WTC11 (cell line): ENCODE results near the gene EXOC4. TPM values are rescaled to one million over a fixed set of nuclear protein-coding genes. Genes with fewer than 3 reads are reported as not detected.

Experiments
- ATAC-seq: fragments of 200-7000 bp; cut with Tn5 transposase; 2 replicates; pipeline ENCODE4 v1.10.0; 2021; ENCODE audit warnings: mild to moderate bottlenecking, moderate library complexity
- CTCF ChIA-PET: fragments of 300-600 bp; sonication (Branson Sonifier 250); formaldehyde crosslinking; loops from one replicate; lab custom pipeline; 2021; ENCODE audit warnings: antibody characterized with exemption; lab: Charles Lee
- POLR2A ChIA-PET: fragments of 350-600 bp; sonication (Branson Sonifier 250); formaldehyde crosslinking; loops from one replicate; lab custom pipeline; 2021; ENCODE audit warnings: antibody characterized with exemption; lab: Charles Lee
- DNase-seq: peaks from one replicate; pipeline ENCODE4 v3.0.0; 2021; ENCODE audit warnings: low spot score
- H3K27ac Mint-ChIP-seq: 2 replicates; pipeline ENCODE4 v1.8.0; 2021; ENCODE audit warnings: mixed read lengths
- H3K27me3 Mint-ChIP-seq: 2 replicates; pipeline ENCODE4 v1.8.0; 2021; ENCODE audit warnings: low read depth, mild to moderate bottlenecking, moderate library complexity, mixed read lengths
- H3K36me3 Mint-ChIP-seq: 2 replicates; pipeline ENCODE4 v1.8.0; 2021; ENCODE audit warnings: mixed read lengths
- H3K4me1 Mint-ChIP-seq: 2 replicates; pipeline ENCODE4 v1.8.0; 2022; ENCODE audit warnings: mixed read lengths
- H3K4me3 Mint-ChIP-seq: 2 replicates; pipeline ENCODE4 v1.8.0; 2021; ENCODE audit warnings: mild to moderate bottlenecking, moderate library complexity, mixed read lengths
- H3K9me3 Mint-ChIP-seq: 2 replicates; pipeline ENCODE4 v1.8.0; 2021; ENCODE audit warnings: mixed read lengths
- ATF6 ChIP-seq: sonication (generic); formaldehyde crosslinking; IDR thresholded peaks from 2 replicates; pipeline ENCODE4 v1.8.1; 2023; ENCODE audit warnings: mild to moderate bottlenecking, missing genetic modification reagents
- CREM ChIP-seq: sonication (generic); formaldehyde crosslinking; IDR thresholded peaks from 2 replicates; pipeline ENCODE4 v1.8.1; 2022; ENCODE audit warnings: mild to moderate bottlenecking, missing genetic modification reagents, moderate library complexity
- CTCF ChIP-seq: fragments of 200-600 bp; IDR thresholded peaks from 2 replicates; pipeline ENCODE4 v1.8.0; 2022; ENCODE audit warnings: antibody characterized with exemption
- E2F1 ChIP-seq: sonication (generic); formaldehyde crosslinking; IDR thresholded peaks from 2 replicates; pipeline ENCODE4 v1.8.0; 2022; ENCODE audit warnings: mild to moderate bottlenecking, missing genetic modification reagents
- EMX1 ChIP-seq: fragments of 250-450 bp; sonication (Bioruptor Pico); IDR thresholded peaks from 2 replicates; pipeline ENCODE4 v1.8.0; 2021; ENCODE audit warnings: mild to moderate bottlenecking
- FOXP1 ChIP-seq: sonication (generic); formaldehyde crosslinking; IDR thresholded peaks from 2 replicates; pipeline ENCODE4 v1.8.0; 2022; ENCODE audit warnings: missing genetic modification reagents, mild to moderate bottlenecking, moderate library complexity, borderline replicate concordance
- IRF2 ChIP-seq: sonication (generic); formaldehyde crosslinking; IDR thresholded peaks from 2 replicates; pipeline ENCODE4 v1.8.0; 2022; ENCODE audit warnings: low read depth, missing genetic modification reagents, borderline replicate concordance
- JUN ChIP-seq: sonication (generic); formaldehyde crosslinking; IDR thresholded peaks from 2 replicates; pipeline ENCODE4 v1.8.0; 2023; ENCODE audit warnings: mild to moderate bottlenecking, missing genetic modification reagents
- MYBL2 ChIP-seq: sonication (generic); formaldehyde crosslinking; IDR thresholded peaks from 2 replicates; pipeline ENCODE4 v1.8.1; 2023; ENCODE audit warnings: mild to moderate bottlenecking, moderate library complexity, missing genetic modification reagents
- NFYB ChIP-seq: sonication (generic); formaldehyde crosslinking; conservative IDR thresholded peaks from 2 replicates; pipeline ENCODE4 v1.8.0; 2022; ENCODE audit warnings: low read depth, missing genetic modification reagents
- SOX15 ChIP-seq: fragments of 250-450 bp; sonication (Bioruptor Pico); IDR thresholded peaks from 2 replicates; pipeline ENCODE4 v1.9.0; 2021; ENCODE audit warnings: mild to moderate bottlenecking
- TEAD1 ChIP-seq: sonication (generic); formaldehyde crosslinking; IDR thresholded peaks from 2 replicates; pipeline ENCODE4 v1.8.0; 2022; ENCODE audit warnings: mild to moderate bottlenecking, missing genetic modification reagents
- USF1 ChIP-seq: sonication (generic); formaldehyde crosslinking; IDR thresholded peaks from 2 replicates; pipeline ENCODE4 v1.8.0; 2022; ENCODE audit warnings: mild to moderate bottlenecking, missing genetic modification reagents
- ZBTB21 ChIP-seq: sonication (generic); formaldehyde crosslinking; IDR thresholded peaks from 2 replicates; pipeline ENCODE4 v1.8.1; 2023; ENCODE audit warnings: mild to moderate bottlenecking, missing genetic modification reagents, borderline replicate concordance
- ZNF121 ChIP-seq: sonication (generic); formaldehyde crosslinking; IDR thresholded peaks from 2 replicates; pipeline ENCODE4 v1.8.0; 2023; ENCODE audit warnings: missing genetic modification reagents
- ZNF232 ChIP-seq: sonication (generic); formaldehyde crosslinking; IDR thresholded peaks from 2 replicates; pipeline ENCODE4 v1.8.0; 2022; ENCODE audit warnings: mild to moderate bottlenecking, missing genetic modification reagents
- ZNF263 ChIP-seq: sonication (generic); formaldehyde crosslinking; IDR thresholded peaks from 2 replicates; pipeline ENCODE4 v1.8.1; 2022; ENCODE audit warnings: low read depth, mild to moderate bottlenecking, moderate library complexity, missing genetic modification reagents
- ZNF317 ChIP-seq: sonication (generic); formaldehyde crosslinking; IDR thresholded peaks from 2 replicates; pipeline ENCODE4 v1.8.1; 2023; ENCODE audit warnings: low read depth, mild to moderate bottlenecking, moderate library complexity, missing genetic modification reagents, borderline replicate concordance
- ZSCAN18 ChIP-seq: fragments of 250-450 bp; sonication (Bioruptor Pico); IDR thresholded peaks from 2 replicates; pipeline ENCODE4 v2.1.2; 2022; ENCODE audit warnings: mild to moderate bottlenecking, moderate library complexity
- total RNA-seq: library from RNA; stranded (reverse); gene quantifications from 3 replicates; pipeline ENCODE4 v1.2.3, GENCODE V29; 2021
- TF ChIP-seq, protein P1 (sequence below): sonication (generic); formaldehyde crosslinking; IDR thresholded peaks from 2 replicates; pipeline ENCODE4 v1.8.0; 2023; ENCODE audit warnings: missing genetic modification reagents, mild to moderate bottlenecking, borderline replicate concordance
- TF ChIP-seq, protein P2 (sequence below): fragments of 250-450 bp; sonication (Bioruptor Pico); IDR thresholded peaks from 2 replicates; pipeline ENCODE4 v1.9.0; 2021; ENCODE audit warnings: mild to moderate bottlenecking
- TF ChIP-seq, protein P3 (sequence below): fragments of 250-450 bp; sonication (Bioruptor Pico); IDR thresholded peaks from 2 replicates; pipeline ENCODE4 v1.9.0; 2021; ENCODE audit warnings: moderate library complexity, mild to moderate bottlenecking, inconsistent platforms, borderline replicate concordance
- TF ChIP-seq, protein P4 (sequence below): sonication (generic); formaldehyde crosslinking; IDR thresholded peaks from 2 replicates; pipeline ENCODE4 v1.8.1; 2022; ENCODE audit warnings: missing genetic modification reagents, borderline replicate concordance

Gene EXOC4
- total RNA-seq, 1 experiment from 2014 or later, result 62.0 TPM

DNA sequence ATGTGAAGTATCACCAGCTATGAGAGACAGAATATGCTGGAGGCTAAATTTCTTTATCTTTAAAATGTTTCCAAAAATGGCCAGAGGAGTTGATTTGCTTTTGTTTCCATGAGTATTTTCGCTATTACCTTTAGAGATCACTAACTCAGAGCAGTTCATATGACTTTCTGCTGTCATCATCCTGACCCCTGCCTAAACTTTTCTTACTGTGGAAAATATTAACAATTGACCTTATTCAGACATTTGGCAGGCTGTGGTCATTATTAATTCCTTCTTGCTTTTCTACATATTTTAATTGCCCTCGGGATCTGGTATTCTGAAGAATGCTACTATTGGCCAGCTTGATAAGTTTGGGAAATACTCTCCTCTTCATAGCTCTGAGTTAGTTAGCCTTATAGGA lies 156.5 kb downstream of the EXOC4 start (continued):
- TF ChIP-seq E2F1 (CRISPR knock-in tag) (no peak), JUN (CRISPR knock-in tag) (no peak), ATF6 (CRISPR knock-in tag) (no peak), MYBL2 (no peak), ZSCAN18 (CRISPR knock-in tag) (no peak), ZBTB21 (CRISPR knock-in tag) (no peak), NFYB (CRISPR knock-in tag) (no peak), ZNF232 (CRISPR knock-in tag) (no peak)
- TF ChIP-seq, protein P1, sequence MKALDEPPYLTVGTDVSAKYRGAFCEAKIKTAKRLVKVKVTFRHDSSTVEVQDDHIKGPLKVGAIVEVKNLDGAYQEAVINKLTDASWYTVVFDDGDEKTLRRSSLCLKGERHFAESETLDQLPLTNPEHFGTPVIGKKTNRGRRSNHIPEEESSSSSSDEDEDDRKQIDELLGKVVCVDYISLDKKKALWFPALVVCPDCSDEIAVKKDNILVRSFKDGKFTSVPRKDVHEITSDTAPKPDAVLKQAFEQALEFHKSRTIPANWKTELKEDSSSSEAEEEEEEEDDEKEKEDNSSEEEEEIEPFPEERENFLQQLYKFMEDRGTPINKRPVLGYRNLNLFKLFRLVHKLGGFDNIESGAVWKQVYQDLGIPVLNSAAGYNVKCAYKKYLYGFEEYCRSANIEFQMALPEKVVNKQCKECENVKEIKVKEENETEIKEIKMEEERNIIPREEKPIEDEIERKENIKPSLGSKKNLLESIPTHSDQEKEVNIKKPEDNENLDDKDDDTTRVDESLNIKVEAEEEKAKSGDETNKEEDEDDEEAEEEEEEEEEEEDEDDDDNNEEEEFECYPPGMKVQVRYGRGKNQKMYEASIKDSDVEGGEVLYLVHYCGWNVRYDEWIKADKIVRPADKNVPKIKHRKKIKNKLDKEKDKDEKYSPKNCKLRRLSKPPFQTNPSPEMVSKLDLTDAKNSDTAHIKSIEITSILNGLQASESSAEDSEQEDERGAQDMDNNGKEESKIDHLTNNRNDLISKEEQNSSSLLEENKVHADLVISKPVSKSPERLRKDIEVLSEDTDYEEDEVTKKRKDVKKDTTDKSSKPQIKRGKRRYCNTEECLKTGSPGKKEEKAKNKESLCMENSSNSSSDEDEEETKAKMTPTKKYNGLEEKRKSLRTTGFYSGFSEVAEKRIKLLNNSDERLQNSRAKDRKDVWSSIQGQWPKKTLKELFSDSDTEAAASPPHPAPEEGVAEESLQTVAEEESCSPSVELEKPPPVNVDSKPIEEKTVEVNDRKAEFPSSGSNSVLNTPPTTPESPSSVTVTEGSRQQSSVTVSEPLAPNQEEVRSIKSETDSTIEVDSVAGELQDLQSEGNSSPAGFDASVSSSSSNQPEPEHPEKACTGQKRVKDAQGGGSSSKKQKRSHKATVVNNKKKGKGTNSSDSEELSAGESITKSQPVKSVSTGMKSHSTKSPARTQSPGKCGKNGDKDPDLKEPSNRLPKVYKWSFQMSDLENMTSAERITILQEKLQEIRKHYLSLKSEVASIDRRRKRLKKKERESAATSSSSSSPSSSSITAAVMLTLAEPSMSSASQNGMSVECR (CRISPR knock-in tag), result no peak
- TF ChIP-seq, protein P2, sequence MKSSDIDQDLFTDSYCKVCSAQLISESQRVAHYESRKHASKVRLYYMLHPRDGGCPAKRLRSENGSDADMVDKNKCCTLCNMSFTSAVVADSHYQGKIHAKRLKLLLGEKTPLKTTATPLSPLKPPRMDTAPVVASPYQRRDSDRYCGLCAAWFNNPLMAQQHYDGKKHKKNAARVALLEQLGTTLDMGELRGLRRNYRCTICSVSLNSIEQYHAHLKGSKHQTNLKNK (CRISPR knock-in tag), result no peak
- TF ChIP-seq, all 79 proteins: peak for 0

DNA sequence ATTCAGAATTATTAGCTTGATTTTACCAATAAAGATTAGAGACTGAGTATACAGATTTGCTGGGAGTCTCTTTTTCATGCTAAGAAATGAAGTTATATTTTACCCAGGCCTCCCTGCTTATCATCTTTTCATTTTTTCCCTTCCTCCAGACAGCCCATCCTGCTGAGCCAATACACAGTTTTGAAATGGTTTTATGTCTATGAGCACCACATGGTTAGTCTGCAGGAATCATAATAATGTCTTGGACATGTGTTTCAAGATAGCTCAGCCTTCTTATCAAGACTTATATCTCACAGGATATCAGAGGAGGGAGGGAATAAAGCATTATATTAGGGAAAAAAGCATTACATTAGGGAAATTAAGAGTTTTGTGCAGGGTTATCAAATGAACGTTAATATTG lies 157.1 kb downstream of the EXOC4 start:
- Mint-ChIP-seq H3K4me3 (no peak overlapping the region), H3K27ac (no peak overlapping the region), H3K4me1 (peaks cover 17% of the 10 kb centered on the region), H3K27me3 (no peaks in the 10 kb centered on the region), H3K9me3 (peaks cover 11% of the 10 kb centered on the region), H3K36me3 (no peaks in the 10 kb centered on the region)
- ATAC-seq (no peak), DNase-seq (no peak)
- POLR2A ChIA-PET, result no interaction called here
- CTCF ChIA-PET, result no interaction called here
- TF ChIP-seq, protein P3, sequence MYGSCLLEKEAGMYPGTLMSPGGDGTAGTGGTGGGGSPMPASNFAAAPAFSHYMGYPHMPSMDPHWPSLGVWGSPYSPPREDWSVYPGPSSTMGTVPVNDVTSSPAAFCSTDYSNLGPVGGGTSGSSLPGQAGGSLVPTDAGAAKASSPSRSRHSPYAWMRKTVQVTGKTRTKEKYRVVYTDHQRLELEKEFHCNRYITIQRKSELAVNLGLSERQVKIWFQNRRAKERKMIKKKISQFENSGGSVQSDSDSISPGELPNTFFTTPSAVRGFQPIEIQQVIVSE, result no peak
- TF ChIP-seq ZNF263 (CRISPR knock-in tag) (no peak), ZNF121 (CRISPR knock-in tag) (no peak), CTCF (no peak), USF1 (CRISPR knock-in tag) (no peak), TEAD1 (CRISPR knock-in tag) (no peak), SOX15 (no peak), FOXP1 (CRISPR knock-in tag) (no peak), IRF2 (CRISPR knock-in tag) (no peak), ZNF317 (CRISPR knock-in tag) (no peak), EMX1 (CRISPR knock-in tag) (no peak), JUN (CRISPR knock-in tag) (no peak), CREM (CRISPR knock-in tag) (no peak)
- TF ChIP-seq, protein P4, sequence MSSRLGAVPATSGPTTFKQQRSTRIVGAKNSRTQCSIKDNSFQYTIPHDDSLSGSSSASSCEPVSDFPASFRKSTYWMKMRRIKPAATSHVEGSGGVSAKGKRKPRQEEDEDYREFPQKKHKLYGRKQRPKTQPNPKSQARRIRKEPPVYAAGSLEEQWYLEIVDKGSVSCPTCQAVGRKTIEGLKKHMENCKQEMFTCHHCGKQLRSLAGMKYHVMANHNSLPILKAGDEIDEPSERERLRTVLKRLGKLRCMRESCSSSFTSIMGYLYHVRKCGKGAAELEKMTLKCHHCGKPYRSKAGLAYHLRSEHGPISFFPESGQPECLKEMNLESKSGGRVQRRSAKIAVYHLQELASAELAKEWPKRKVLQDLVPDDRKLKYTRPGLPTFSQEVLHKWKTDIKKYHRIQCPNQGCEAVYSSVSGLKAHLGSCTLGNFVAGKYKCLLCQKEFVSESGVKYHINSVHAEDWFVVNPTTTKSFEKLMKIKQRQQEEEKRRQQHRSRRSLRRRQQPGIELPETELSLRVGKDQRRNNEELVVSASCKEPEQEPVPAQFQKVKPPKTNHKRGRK (CRISPR knock-in tag), result no peak
